Suprapubic skin (tissue), 4 donors: ENCODE results near the gene HIVEP2.

Source experiments
- EP300 ChIP-seq: sonication (generic); formaldehyde crosslinking; IDR thresholded peaks from one replicate; pipeline ENCODE4 v1.6.1; 2017; ENCODE audit warnings: antibody characterized with exemption
- POLR2AphosphoS5 ChIP-seq, 3 donors: sonication (generic); formaldehyde crosslinking; IDR thresholded peaks; one replicate each; pipeline ENCODE4 v1.6.1; 2017; ENCODE audit warnings: antibody characterized with exemption in 3 of 3
- TF ChIP-seq, protein P1 (sequence below), 2 donors: fragments of 200-600 bp in 1 of 2; fragments of 450-650 bp in 1 of 2; sonication (generic) in 1 of 2; IDR thresholded peaks; one replicate each; pipeline ENCODE4 v1.5.1; 2016 to 2019; ENCODE audit warnings: antibody characterized with exemption in 2 of 2, mild to moderate bottlenecking in 1 of 2, moderate library complexity in 1 of 2

DNA sequence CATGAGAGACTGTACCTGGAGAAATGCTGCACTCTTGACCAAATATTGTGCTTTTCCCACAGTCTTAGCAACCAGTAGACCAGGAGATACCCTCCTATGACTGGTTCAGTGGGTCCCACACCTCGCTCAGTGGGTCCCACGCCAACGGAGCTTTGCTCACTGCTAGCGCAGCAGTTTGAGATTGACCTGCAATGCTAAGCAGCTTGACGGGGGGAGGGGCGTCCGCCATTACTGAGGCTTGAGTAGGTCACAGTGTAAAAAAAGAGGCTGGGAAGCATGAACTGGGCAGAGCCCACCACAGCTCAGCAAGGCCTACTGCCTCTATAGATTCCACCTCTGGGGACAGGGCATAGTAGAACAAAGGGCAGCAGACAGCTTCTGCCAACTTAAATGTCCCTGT lies 49.0 kb upstream of the HIVEP2 start:
- TF ChIP-seq, protein P1, sequence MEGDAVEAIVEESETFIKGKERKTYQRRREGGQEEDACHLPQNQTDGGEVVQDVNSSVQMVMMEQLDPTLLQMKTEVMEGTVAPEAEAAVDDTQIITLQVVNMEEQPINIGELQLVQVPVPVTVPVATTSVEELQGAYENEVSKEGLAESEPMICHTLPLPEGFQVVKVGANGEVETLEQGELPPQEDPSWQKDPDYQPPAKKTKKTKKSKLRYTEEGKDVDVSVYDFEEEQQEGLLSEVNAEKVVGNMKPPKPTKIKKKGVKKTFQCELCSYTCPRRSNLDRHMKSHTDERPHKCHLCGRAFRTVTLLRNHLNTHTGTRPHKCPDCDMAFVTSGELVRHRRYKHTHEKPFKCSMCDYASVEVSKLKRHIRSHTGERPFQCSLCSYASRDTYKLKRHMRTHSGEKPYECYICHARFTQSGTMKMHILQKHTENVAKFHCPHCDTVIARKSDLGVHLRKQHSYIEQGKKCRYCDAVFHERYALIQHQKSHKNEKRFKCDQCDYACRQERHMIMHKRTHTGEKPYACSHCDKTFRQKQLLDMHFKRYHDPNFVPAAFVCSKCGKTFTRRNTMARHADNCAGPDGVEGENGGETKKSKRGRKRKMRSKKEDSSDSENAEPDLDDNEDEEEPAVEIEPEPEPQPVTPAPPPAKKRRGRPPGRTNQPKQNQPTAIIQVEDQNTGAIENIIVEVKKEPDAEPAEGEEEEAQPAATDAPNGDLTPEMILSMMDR (IDR thresholded peaks at IDR 0.05), result no peak
- TF ChIP-seq EP300 (no peak), POLR2AphosphoS5 (IDR thresholded peaks at IDR 0.05) (no peak)
